Measurements from ENCODE around the gene AKR1C2. TPM values are rescaled to one million over a fixed set of nuclear protein-coding genes. Genes with fewer than 3 reads are reported as not detected.
"Not testable (repeated sequence)": the region's sequence is repeated elsewhere in the genome, so short reads cannot be mapped to it uniquely, and the experiment has no call there.

AKR1C2 gene
- total RNA-seq, 1 donor from 2014 or later: 15.3 TPM

DNA sequence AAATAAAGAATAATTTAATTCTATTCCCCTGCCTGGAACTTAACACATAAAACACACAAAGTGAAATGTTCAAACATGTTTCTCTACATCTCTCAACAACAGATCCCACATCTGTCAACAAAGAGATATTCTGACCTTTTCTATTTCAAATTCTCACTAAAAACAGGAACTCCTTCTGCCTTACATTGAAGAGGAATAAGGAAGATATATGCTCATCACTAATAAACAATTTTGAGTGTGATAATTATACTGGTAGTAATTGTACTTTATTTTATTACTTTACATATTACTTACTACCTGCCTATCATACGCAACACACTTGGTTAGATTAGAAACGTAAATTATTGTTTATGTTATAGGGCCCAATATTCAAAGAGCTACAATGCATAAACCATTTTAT lies 13.4 kb downstream of the AKR1C2 start:
- DNase-seq (ENCODE audit: low read depth in 2 of 2): no peak

DNA sequence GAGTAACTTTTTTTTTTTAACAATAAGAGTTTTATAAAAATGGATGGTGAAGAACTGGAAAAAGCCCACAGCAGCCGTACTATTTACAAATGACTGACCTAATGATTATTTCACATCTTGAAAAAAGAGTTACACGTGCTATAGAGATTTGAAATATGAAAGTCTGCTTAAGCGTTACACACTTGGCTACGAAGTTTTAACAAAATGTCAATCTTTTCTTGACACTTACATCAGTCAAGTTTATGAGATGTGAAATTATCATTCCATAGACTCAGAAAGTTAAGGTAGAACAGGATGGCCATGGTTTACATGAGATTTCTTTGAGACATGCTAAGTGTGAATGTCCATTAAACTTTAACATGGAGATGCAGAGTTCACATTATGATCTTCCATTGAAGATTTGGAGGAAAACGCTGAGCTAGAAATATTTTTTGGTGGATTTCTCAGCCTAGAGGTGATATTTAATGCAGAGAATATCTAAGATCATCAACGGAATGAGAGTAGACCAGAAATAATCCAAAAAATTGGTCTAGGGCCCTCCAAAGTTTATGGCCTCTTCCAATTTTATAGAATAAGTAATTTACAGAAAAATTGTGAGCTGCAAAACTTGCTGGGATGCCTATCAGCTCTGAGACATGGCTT lies 15.5 kb downstream of the AKR1C2 start:
- DNase-seq (ENCODE audit: low read depth in 2 of 2): not testable (repeated sequence)

DNA sequence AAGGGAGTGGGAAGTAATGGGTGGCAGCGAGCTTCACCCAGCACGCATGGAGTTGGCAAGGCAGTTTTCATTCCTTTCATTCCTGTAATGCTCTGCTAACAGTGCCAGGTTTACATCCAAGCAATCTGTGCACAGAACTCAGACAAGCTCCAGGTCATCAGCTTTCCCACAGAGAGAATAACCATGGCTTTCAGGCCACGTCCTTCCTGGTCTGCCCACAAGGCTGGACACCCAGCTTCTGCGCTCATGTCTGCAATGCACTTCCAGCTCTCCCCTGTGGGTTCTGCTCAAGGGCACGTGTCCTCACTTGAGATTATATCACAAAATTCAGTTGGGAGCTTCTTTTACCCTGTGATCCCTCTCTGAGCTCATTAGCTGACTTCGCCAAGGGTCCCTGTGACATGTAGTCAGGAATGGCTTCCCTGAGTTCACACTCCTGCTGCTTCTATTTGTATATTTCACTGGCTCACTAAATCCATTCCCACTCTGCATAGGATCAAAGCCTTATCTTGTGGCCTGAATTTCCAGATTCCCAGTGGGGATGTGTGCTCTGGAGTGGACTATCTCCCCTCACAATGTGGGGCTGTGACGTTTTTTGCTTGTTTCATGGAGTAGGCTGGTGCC lies 18.6 kb downstream of the AKR1C2 start:
- no peak for DNase-seq (ENCODE audit: low read depth in 2 of 2)

DNA sequence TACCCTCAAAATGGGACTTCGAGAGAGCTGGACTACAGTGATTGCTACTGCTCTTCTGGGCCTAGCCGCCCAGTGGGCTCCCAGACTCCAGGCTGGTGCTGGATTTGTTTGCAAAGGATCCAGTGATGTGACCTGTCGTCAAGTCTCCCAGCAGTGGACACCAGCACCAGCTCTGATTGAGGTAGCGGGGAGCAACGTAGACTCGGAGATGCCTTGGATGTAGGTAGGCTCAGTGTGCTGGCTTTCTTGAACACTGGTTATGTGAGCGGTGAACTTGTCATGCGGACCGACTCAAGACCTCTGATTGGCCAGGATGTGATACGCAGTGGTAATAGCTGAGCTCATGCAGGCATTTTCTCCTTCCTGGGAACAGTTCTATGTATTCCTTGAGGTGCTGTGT lies 19.4 kb downstream of the AKR1C2 start:
- DNase-seq (ENCODE audit: low read depth in 2 of 2): no peak

DNA sequence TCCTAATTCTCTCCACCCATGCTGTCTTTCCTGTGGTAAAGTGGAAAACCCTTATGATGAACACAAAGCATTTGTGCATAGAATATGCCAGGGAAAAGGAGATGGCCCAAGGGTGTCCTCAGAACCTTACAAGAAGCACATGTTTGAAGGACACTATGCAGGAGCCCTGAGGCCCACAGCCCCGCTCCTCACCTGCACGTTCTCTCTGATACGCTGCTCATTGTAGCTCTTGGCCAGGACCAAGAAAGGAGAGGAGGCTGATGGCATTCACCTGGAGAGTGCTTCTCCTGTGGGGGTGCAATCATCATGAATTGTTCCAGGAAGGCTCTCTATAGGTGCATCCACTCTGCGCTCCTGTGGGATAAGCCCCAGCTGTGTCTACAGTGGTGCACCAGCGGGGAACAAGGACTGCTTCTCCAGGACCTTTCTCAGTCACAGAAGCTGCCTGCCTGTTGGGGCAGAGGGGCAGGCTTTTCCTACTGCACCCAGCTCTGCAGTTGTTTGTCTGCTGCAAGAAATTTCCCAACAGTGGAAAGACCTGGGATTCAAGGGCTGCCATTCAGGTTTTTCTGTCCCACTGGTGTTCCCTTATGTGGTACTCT lies 19.9 kb downstream of the AKR1C2 start:
- no peak for DNase-seq (ENCODE audit: low read depth in 2 of 2)

DNA sequence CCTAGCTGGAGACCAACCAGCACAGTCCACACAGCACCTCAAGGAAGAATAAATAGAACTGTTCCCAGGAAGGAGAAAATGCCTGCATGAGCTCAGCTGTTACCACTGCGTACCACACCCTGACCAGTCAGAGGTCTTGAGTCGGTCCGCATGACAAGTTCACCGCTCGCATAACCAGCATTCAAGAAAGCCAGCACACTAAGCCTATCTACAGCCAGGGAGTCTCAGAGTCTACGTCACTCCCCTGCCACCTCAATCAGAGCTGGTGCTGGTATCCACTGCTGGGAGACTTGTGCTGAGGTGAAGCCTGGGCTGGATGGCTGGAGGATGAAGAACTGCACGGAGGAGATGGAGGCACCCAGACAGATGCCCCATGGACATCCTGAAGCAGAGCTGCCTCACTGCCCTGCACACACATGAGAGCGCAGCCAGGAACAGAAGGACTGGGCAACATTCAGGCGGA lies 20.9 kb downstream of the AKR1C2 start:
- no peak for DNase-seq (ENCODE audit: low read depth in 2 of 2)

DNA sequence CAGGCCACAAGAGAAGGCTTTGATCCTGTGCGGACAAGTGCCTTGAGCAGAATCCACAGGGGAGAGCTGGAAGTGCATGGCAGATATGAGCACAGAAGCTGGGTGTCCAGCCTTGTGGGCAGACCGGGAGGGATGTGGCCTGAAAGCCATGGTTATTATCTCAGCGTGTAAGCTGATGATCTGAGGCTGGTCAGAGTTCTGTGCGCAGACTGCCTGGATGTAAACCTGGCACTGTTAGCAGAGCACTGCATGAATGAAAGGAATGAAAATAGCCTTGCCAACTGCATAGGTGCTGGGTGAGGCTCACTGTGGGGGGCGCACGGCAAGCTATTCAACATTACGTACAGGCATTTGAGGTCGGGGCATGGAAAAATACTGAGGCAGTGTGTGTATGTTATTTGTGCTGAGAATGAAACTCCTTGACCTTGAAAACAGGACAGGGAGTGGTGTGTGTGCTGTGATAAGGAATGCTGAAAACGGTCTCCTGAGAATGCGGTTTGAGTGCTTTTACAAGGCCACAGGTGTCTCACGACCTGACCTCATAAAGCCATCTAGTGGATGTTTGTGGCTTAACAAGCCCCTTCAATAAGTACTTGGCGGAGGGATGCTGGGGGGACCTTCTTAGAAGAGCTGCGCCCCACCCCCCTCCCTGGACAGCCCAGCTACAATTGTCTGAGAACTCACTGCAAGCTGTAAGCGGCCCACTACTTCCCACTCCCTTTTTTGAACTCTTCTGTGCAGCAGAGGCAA lies 21.8 kb downstream of the AKR1C2 start:
- DNase-seq (ENCODE audit: low read depth in 2 of 2): peak; percentile 69 to 75

DNA sequence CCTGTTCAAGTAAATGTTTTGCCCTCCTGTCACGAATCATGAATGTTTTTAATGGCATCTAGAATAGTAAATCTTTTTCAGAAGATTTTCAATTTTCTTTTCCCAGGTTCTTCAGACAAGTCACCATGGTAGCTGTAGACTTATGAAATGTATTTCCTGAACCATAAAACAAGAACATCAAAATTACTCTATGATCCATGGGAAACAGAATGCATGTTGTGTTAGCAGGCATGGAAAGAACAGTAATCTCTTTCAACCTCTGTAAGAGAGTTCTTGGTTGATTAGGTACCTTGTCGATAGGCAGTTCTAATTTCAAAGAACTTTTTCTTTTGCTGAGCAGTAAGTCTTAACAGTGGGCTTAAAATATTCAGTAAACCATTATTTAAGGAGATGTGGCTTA lies 22.9 kb downstream of the AKR1C2 start:
- no peak for DNase-seq (ENCODE audit: low read depth in 2 of 2)

DNA sequence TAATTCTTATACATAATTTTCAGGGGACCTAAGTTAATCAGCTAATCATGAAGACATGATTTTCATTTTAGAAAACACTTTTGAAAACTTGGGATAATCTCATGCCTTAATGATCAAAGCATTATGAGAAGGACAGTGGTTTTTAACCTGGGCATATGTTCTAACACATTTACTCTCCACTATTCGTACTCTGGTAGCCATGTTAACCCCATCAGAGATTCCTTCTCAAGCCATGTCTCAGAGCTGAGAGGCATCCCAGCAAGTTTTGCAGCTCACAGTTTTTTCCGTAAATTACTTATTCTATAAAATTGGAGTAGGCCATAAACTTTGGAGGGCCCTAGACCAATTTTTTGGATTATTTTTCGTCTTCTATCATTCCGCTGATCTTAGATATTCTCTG lies 24.8 kb downstream of the AKR1C2 start:
- no peak for DNase-seq (ENCODE audit: low read depth in 2 of 2)

DNA sequence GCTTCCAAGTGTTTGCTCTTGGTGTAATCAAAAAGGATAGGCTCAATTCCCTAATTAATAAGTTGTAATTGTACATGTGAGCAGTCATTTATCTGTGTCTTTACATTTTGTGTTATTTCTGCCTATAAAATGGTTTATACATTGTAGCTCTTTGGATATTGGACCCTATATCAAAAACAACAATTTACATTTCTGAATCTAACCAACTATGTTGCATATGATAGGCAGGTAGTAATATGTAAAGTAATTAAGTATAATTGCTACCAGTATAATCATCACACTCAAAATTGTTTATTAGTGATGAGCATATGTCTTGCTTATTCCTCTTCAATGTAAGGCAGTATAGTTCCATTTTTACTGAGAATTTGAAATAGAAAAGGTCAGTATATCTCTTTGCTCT lies 26.6 kb downstream of the AKR1C2 start:
- no peak for DNase-seq (ENCODE audit: low read depth in 2 of 2)

DNA sequence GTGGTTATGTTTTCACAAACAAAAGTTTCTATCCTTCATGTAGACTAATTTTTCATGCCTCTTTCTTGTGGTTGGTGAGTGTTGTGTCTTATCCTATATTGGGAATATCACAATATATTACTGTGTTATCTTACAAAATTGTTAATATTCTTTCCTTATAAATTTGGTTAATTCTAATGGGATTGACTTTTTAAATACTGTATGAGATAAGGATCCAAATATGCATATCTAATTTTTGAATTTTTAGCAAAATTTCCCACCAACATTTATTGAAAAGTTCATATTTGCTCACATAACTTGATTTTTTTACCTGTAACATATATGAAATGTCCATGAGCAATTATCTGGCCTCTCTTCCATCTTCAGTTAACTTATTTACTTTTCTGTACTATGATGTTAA lies 29.3 kb downstream of the AKR1C2 start:
- not testable (repeated sequence) for DNase-seq (ENCODE audit: low read depth in 2 of 2)

DNA sequence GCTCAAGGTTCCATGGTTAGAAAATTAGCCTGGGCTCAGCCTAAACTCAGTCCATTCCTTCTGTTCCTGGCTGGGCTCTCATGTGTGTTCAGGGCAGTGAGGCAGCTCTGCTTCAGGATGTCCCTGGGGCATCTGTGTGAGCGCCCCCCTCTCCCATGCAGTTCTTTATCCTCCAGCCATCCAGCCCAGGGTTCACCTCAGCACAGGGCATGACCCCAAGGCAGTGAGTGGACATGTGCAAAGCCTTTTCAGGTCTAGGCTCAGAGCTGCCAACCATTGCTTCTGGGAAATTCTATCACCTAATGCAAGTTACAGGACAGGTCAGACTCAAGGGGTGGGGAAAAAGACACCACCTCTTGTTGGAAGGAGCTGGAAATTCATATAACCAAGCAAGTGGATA lies 30.4 kb downstream of the AKR1C2 start:
- not testable (repeated sequence) for DNase-seq (ENCODE audit: low read depth in 2 of 2)

DNA sequence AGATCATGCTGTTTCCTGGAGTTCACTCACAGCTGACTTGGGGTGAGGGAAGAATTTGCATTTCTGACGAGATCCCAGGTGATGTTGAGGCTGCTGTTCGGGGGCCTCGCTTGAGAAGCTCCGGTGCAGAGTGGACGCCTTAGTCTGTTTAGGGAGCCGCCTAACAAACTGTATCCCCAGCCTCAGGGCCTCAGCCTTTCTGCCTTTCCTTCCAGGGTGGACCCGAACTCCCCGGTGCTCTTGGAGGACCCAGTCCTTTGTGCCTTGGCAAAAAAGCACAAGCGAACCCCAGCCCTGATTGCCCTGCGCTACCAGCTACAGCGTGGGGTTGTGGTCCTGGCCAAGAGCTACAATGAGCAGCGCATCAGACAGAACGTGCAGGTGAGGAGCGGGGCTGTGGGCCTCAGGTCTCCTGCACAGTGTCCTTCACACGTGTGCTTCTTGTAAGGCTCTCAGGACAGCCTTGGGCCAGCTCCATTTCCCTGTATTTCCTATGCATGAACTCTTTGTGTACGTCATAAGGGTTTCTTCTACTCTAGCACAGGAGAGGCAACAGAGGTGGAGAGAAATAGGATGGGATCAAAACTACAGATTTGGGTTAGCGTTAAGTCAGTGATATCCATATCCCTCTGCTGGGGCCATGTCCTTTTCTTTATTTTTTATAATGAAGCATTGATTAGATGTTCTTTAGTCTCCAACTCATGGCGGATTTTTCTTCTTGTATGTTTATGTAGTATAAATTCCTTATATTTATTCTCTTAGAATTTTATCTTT lies 31.1 kb downstream of the AKR1C2 start:
- DNase-seq (ENCODE audit: low read depth in 2 of 2): not testable (repeated sequence)

DNA sequence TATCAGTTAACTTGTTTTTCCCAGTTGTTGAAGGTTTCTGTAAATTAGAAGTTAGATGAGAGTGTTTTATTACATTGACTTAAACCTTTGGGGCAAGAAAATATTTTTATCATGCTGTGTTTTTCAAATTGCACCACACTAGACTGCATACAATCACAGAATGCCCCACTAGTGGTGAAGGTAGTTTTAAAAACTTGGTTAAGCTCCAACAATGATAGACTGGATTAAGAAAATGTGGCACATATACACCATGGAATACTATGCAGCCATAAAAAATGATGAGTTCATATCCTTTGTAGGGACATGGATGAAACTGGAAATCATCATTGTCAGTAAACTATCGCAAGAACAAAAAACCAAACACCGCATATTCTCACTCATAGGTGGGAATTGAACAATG lies 33.3 kb downstream of the AKR1C2 start:
- DNase-seq (ENCODE audit: low read depth in 2 of 2): not testable (repeated sequence)

DNA sequence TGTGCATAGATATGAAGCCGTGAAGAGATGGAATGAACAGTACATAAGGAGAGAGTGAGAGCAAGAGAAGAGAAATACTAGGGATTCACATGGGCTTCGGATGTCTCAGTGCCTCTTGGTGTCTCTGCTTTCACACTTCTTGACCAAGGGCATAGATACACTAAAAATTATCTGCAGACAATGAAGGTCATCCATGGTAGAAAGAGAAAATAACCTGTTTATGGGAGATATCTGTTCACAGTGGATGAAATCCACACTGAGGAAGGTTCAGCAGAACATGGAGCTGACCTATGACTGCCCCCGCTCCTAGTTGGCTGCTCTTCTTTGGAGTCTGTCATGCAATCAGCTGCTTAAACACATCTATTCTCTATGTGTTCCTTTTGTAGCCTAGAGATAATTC lies 34.4 kb downstream of the AKR1C2 start:
- not testable (repeated sequence) for DNase-seq (ENCODE audit: low read depth in 2 of 2)

DNA sequence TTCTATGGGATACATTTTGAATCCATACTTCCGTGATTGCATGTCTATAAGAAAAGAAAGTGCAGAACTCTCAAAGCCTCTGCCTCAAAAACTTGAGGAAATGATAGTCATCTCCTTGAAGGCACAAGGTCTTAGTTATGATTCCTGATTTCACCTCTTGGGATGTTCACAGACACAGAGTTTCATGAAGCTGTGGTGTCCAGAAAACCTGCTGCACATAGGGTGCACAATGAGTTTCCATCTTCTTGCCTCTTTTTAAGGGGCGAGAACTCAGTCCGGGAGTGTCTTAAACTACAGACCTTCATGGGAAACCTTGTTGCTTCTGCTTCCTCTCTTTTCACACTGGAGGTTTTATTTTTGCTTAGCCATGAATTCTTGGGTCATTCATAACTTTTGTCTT lies 36.5 kb downstream of the AKR1C2 start:
- DNase-seq (ENCODE audit: low read depth in 2 of 2): not testable (repeated sequence)

DNA sequence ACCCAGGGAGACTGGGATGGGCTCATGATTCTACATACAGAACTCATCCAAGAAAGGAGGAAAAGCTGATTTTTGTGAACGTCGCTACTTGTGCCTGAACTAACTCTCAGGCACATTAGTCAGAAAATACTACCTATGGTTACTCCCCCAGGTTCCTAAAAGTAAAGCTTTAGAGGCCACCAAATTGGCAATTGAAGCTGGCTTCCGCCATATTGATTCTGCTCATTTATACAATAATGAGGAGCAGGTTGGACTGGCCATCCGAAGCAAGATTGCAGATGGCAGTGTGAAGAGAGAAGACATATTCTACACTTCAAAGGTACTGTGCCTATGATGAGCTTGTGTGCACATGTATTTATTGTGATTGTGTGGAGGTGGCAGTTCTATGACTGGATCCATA lies 37.9 kb downstream of the AKR1C2 start:
- not testable (repeated sequence) for DNase-seq (ENCODE audit: low read depth in 2 of 2)

DNA sequence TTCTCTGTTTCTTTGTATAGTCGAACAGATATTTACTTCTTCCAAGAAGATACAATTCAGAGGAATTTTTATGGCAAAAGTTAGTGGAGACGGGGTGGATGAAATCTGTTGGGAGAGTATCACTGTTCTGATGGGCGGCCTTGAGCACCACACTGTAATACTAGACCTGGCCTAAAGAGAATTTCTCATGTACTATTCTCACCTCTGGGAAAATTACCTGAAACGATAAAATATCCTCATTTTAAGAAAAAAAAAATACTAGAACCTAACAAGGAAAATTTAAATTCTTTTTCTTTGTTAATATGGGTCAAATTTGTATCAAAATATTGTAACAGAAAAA lies 39.9 kb downstream of the AKR1C2 start:
- not testable (repeated sequence) for DNase-seq (ENCODE audit: low read depth in 2 of 2)

DNA sequence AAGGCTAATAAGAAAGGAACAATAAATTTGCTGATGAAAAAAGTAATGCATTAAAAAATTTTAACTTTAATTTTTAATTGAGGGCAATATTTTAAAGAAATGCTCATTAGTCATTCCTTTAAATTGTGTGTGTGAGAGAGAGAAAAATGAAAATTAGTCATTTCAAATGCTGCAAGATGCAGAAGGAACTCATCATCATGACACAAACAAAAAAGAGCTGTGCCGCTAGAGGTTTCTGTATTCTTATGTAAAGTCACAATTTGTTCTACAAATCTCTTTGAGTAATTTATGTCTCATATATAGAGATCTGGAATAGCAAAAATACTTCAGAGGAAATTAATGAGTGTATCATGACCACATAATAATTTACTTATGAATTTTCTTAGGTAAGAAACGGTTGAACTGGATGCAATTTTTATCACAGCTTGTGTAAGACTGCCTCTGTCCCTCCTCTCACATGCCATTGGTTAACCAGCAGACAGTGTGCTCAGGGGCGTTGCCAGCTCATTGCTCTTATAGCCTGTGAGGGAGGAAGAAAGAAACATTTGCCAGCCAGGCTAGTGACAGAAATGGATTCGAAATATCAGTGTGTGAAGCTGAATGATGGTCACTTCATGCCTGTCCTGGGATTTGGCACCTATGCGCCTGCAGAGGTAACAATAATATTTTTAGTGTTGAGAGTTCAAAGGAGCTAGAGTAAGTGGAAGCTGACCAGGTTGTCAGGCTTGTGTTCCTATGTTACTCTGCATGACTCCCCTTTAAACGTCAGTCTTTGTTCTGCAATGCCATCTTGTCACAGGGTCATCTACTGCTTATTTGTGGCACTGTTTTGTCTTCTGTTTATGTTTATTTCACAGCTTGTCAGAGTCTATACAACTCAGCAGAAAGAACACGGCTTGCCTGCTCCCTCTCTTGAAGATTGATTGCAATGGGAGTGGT lies 40.5 kb downstream of the AKR1C2 start, which contains the start of gene AKR1C1:
Gene AKR1C1, plus strand, starts transcription at position 540 of the 939 bp plus-strand sequence. Its CDS starts 30 bp downstream, at position 570.
- DNase-seq (ENCODE audit: low read depth in 2 of 2): peak in 1 of 2 donors; percentile 62

DNA sequence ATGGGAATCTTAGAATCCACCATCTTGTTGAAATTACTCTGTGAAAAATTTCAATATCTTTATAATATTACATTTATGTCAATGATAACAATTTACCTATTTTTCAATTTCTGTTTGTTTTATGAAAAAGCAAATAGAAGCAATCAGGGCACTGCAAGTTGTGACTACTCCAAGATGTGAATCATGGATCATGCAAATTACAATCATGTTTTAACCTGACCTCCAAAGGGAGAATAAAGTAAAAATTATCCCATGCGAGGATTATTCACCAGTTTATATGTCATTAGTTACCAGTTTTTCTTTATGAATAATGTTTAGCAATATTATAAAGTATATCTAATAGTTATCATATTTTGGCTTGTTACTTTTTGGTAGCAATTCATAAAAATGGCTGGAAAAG lies 41.3 kb downstream of the AKR1C2 start:
- DNase-seq (ENCODE audit: low read depth in 2 of 2): not testable (repeated sequence)

Measured in lung microvascular endothelial cell (primary cell).